HCT116 (cell line): ENCODE data around the gene EBPL. TPM values are rescaled to one million over a fixed set of nuclear protein-coding genes. Genes with fewer than 3 reads are reported as not detected.

Experiments used
- EGR1 ChIP-seq: IDR thresholded peaks from 2 replicates; pipeline ENCODE4 v1.6.1; 2012; ENCODE audit warnings: low read depth
- REST ChIP-seq: IDR thresholded peaks from 2 replicates; pipeline ENCODE4 v1.6.1; 2012; ENCODE audit warnings: low read depth
- SIN3A ChIP-seq: IDR thresholded peaks from 2 replicates; pipeline ENCODE4 v1.6.1; 2012; ENCODE audit warnings: low read depth
- ZBTB33 ChIP-seq: IDR thresholded peaks from 2 replicates; pipeline ENCODE4 v1.6.1; 2011; ENCODE audit warnings: mild to moderate bottlenecking, low read length, moderate library complexity; ENCODE audit not compliant: insufficient replicate concordance; ENCODE audit errors: extremely low read depth
- total RNA-seq: library from RNA; stranded (reverse); gene quantifications from one replicate; pipeline ENCODE4 v1.2.1, GENCODE V29; 2021; ENCODE audit not compliant: unreplicated experiment

EBPL gene
- total RNA-seq, 1 experiment from 2014 or later = 73.2 TPM

GRCh38 chr13:49652355-49653305 is 38.7 kb downstream of the EBPL start (continued):
- TF ChIP-seq REST (no peak), EGR1 (no peak), SIN3A (no peak), ZBTB33 (no peak)
